Stimulated activated naive CD4-positive, alpha-beta T cell (primary cell): ENCODE results near the gene VIPR2.
A peak's percentile ranks its signal among the peaks of the same experiment; 100 is the strongest.

Experiments
- DNase-seq, 6 experiments: peaks; one replicate each; lab custom pipeline; 2025; lab: John Stamatoyannopoulos, UW

Gene VIPR2

GRCh38 chr7:159066816-159067575, 77.7 kb downstream of the VIPR2 start:
- no peak for DNase-seq

- DNase-seq = no peak
Measured at GRCh38 chr7:159065852-159066480, 78.7 kb downstream of the VIPR2 start.

GRCh38 chr7:159064816-159065510, 79.7 kb downstream of the VIPR2 start:
- no peak for DNase-seq

- DNase-seq = no peak
Measured at GRCh38 chr7:159064121-159064815, 80.4 kb downstream of the VIPR2 start.

GRCh38 chr7:159063046-159063840, 81.4 kb downstream of the VIPR2 start:
- no peak for DNase-seq

GRCh38 chr7:159062569-159062968, 82.1 kb downstream of the VIPR2 start:
- no peak for DNase-seq

- no peak for DNase-seq
Measured at GRCh38 chr7:159061674-159062212, 82.9 kb downstream of the VIPR2 start.

- no peak for DNase-seq
Measured at GRCh38 chr7:159061209-159061608, 83.5 kb downstream of the VIPR2 start.

GRCh38 chr7:159060440-159060839, 84.2 kb downstream of the VIPR2 start:
- DNase-seq = no peak

- no peak for DNase-seq
Measured at GRCh38 chr7:159059629-159060028, 85.0 kb downstream of the VIPR2 start.

GRCh38 chr7:159057647-159058046, 87.0 kb downstream of the VIPR2 start:
- no peak for DNase-seq

- DNase-seq = no peak
Measured at GRCh38 chr7:159056737-159057136, 87.9 kb downstream of the VIPR2 start.

GRCh38 chr7:159051916-159052315, 92.8 kb downstream of the VIPR2 start:
- no peak for DNase-seq

- peak in 1 of 6 experiments; percentile 6 for DNase-seq
Measured at GRCh38 chr7:159050704-159051103, 94.0 kb downstream of the VIPR2 start.

GRCh38 chr7:159049266-159050025, 95.2 kb downstream of the VIPR2 start:
- no peak for DNase-seq

GRCh38 chr7:159048656-159049055, 96.0 kb downstream of the VIPR2 start:
- DNase-seq = no peak

GRCh38 chr7:159047536-159047935, 97.1 kb downstream of the VIPR2 start:
- DNase-seq = no peak

GRCh38 chr7:159046300-159046699, 98.4 kb downstream of the VIPR2 start:
- no peak for DNase-seq

GRCh38 chr7:159045839-159046238, 98.8 kb downstream of the VIPR2 start:
- no peak for DNase-seq

- no peak for DNase-seq
Measured at GRCh38 chr7:159042581-159043101, 102.0 kb downstream of the VIPR2 start.
